Ascending aorta (tissue), 2 donors: ENCODE results near the gene ERC1. TPM values are rescaled to one million over a fixed set of nuclear protein-coding genes. Genes with fewer than 3 reads are reported as not detected.

ENCODE experiments used
- DNase-seq, 2 donors: peaks; one replicate each; pipeline ENCODE4 v3.0.0-alpha.2; 2019; ENCODE audit warnings: low spot score in 2 of 2
- H3K27ac ChIP-seq, 2 donors: fragments of 200-600 bp; sonication (generic); one replicate each; pipeline ENCODE4 v1.5.1; 2016 to 2017; ENCODE audit warnings: mild to moderate bottlenecking in 1 of 2
- H3K27me3 ChIP-seq: fragments of 200-600 bp; sonication (generic); one replicate; pipeline ENCODE4 v1.5.1; 2017
- H3K36me3 ChIP-seq, 2 donors: fragments of 200-600 bp; sonication (generic); one replicate each; pipeline ENCODE4 v1.5.1; 2016
- H3K4me1 ChIP-seq, 2 donors: fragments of 200-600 bp; sonication (generic); one replicate each; pipeline ENCODE4 v1.5.1; 2016 to 2017; ENCODE audit warnings: mild to moderate bottlenecking in 1 of 2
- H3K4me3 ChIP-seq, 2 donors: fragments of 200-600 bp; sonication (generic); one replicate each; pipeline ENCODE4 v1.5.1; 2016 to 2017; ENCODE audit warnings: mild to moderate bottlenecking in 1 of 2
- H3K9me3 ChIP-seq, 2 donors: fragments of 200-600 bp; sonication (generic); one replicate each; pipeline ENCODE4 v1.5.1; 2016
- CTCF ChIP-seq, 3 experiments: fragments of 200-600 bp in 2 of 3; fragments of 450-650 bp in 1 of 3; sonication (generic) in 2 of 3; IDR thresholded peaks; one replicate each; pipeline ENCODE4 v1.5.1; 2016 to 2019; ENCODE audit warnings: antibody characterized with exemption in 3 of 3, mild to moderate bottlenecking in 1 of 3, moderate library complexity in 1 of 3
- intact Hi-C: fragments of 100-400 bp; cut with DNase I; formaldehyde crosslinking; loops from one replicate; pipeline ENCODE4 v1.15.1; 2023
- total RNA-seq: library from RNA; depleted of rRNA; stranded (reverse); fragments of >200 nt; gene quantifications from one replicate; pipeline ENCODE4 v1.1.0, GENCODE V29; 2016

ERC1 gene
- total RNA-seq, 1 donor from 2014 or later = 41.4 TPM

GRCh38 chr12:1517007-1517406, 526.0 kb downstream of the ERC1 start:
- intact Hi-C loops = no loop called here
- no peak for TF ChIP-seq CTCF (IDR thresholded peaks at IDR 0.05)
- H3K4me1 ChIP-seq = peaks cover 0 to 7% of the 10 kb centered on the region in 2 donors
- H3K27me3 ChIP-seq = no peaks in the 10 kb centered on the region
- no peak overlapping the region for H3K27ac ChIP-seq
- H3K9me3 ChIP-seq = no peaks in the 10 kb centered on the region
- no peak for DNase-seq
- no peak overlapping the region for H3K4me3 ChIP-seq
- no peaks in the 10 kb centered on the region for H3K36me3 ChIP-seq

DNA sequence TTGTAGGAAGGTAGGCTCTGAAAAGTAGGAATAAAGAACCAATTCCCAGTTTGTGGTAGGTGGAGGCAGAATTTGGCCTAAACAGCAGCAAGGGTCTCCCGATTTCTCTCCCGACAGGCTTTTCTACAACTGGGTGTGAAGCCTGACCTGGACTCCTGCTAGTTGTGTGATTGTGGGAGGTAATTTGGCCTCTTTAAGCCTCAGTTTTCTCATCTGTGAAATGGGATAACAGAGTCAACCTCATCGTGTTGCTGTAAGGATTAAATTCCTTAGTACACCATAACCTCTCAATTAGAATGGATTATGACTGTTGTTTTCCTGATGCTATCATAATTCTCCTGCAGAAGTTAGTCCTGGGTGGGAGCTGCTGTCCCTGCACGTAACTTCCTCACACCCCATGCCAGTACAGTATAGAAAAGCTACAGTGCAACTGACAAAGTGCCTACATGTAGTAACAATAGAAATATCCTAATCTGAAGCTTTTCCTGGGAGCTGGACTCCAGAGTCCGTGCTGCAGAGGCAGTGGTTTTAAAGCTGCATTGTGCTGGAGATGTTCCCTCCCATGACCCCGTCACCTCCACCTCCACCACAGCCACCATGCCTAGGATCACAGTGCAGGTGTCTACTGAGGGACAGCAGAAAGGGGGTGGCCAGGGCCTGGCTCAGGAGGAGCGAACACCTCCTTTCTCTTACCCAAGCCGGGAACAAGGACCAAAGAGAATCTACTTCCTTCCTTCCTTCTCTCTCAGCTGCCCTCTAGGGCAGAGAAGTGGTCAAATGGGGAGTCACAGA, 526.9 kb downstream of the ERC1 start:
- no peak overlapping the region for H3K27ac ChIP-seq
- H3K4me1 ChIP-seq = peaks cover 0 to 7% of the 10 kb centered on the region in 2 donors
- DNase-seq = no peak
- TF ChIP-seq CTCF (IDR thresholded peaks at IDR 0.05) = no peak
- no peaks in the 10 kb centered on the region for H3K36me3 ChIP-seq
- no peak overlapping the region for H3K4me3 ChIP-seq
- intact Hi-C loops = no loop called here
- no peaks in the 10 kb centered on the region for H3K27me3 ChIP-seq
- H3K9me3 ChIP-seq = no peaks in the 10 kb centered on the region

- intact Hi-C loops = no loop called here
- DNase-seq = no peak
- Histone ChIP-seq H3K27ac (no peak overlapping the region), H3K9me3 (no peaks in the 10 kb centered on the region), H3K4me3 (no peak overlapping the region), H3K36me3 (no peaks in the 10 kb centered on the region), H3K27me3 (no peaks in the 10 kb centered on the region), H3K4me1 (peaks cover 0 to 7% of the 10 kb centered on the region in 2 donors)
- no peak for TF ChIP-seq CTCF (IDR thresholded peaks at IDR 0.05)
These were observed 527.8 kb downstream of the ERC1 start for GRCh38 chr12:1518591-1519516.

DNA sequence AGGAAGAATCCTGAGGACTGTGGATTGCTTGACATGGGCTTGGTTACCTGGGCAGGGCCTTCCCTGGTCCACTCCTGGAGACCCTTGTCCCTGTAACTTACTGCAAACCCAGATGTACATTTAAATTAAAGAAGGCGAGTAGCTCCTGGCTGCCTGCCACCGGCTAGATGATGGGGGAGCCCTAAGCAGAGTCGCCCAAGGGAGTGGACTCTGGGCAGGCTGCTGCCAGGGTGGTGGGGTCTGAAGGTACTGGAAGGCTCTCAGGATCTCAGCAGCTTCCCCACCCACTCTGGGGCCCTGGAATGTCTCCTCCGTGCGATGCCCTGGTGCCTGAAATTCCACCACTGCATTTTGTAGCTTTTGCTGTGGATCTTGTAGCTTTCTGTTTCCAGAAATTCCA, 528.6 kb downstream of the ERC1 start:
- no peak overlapping the region for H3K27ac ChIP-seq
- no peaks in the 10 kb centered on the region for H3K36me3 ChIP-seq
- no peaks in the 10 kb centered on the region for H3K9me3 ChIP-seq
- peaks cover 0 to 7% of the 10 kb centered on the region in 2 donors for H3K4me1 ChIP-seq
- no peak for DNase-seq
- TF ChIP-seq CTCF (IDR thresholded peaks at IDR 0.05) = no peak
- intact Hi-C loops = no loop called here
- no peaks in the 10 kb centered on the region for H3K27me3 ChIP-seq
- H3K4me3 ChIP-seq = no peak overlapping the region

DNA sequence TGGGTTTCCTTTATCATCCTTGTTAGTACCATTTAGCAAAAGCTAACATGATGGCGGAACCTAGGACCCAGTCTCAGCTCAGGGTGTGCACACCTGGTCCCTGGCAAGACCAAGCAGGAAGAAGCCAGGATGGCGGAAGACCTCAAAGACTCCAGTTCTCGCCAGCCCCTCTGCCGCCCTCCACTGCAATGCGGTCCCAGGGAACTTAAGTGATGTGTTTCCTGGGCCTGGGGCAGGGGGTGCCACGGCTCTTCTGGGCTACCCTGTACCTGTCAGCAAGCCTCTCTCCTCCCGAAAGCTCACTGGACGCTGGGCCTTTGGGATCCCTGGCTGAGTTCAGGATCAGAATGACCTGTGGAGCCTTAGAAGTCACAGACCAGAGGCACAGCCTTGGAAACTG, 532.0 kb downstream of the ERC1 start:
- H3K27ac ChIP-seq = no peak overlapping the region
- H3K36me3 ChIP-seq = no peaks in the 10 kb centered on the region
- no peak overlapping the region for H3K4me3 ChIP-seq
- peaks cover 0 to 7% of the 10 kb centered on the region in 2 donors for H3K4me1 ChIP-seq
- TF ChIP-seq CTCF (IDR thresholded peaks at IDR 0.05) = no peak
- DNase-seq = no peak
- no peaks in the 10 kb centered on the region for H3K27me3 ChIP-seq
- intact Hi-C loops = no loop called here
- H3K9me3 ChIP-seq = no peaks in the 10 kb centered on the region
